Stimulated activated CD8-positive, alpha-beta memory T cell treated with anti-CD3 and anti-CD28 coated beads, Interleukin-15, amount 100 ng/mL, for 4 hours (primary cell): ENCODE results near the gene ZBTB39.
"Not testable (repeated sequence)": the region's sequence is repeated elsewhere in the genome, so short reads cannot be mapped to it uniquely, and the experiment has no call there.

Source experiments
- DNase-seq, 2 donors: peaks; one replicate each; pipeline ENCODE4 v3.0.0-alpha.2; 2020; ENCODE audit warnings: low read depth in 2 of 2

Gene ZBTB39

DNA sequence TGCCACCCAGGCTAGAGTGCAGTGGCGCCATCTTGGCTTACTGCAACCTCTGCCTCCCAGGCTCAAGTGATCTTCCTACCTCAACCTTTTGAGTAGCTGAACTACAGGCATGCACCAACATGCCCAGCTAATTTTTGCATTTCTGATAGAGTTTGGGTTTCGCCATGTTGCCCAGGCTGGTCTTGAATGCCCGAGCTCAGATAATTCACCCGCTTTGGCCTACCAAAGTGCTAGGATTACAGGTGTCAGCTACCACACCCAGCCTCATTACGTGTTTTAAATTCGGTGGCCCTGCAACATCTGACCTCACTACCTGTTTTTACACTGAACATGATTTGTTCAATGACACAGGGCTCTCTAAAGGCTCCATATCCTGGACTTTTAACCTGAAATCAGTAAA is 26.1 kb downstream of the ZBTB39 start:
- no peak for DNase-seq

GRCh38 chr12:56979628-56980027 is 26.7 kb downstream of the ZBTB39 start:
- DNase-seq = no peak

GRCh38 chr12:56978397-56979138 is 27.8 kb downstream of the ZBTB39 start:
- DNase-seq = no peak

DNA sequence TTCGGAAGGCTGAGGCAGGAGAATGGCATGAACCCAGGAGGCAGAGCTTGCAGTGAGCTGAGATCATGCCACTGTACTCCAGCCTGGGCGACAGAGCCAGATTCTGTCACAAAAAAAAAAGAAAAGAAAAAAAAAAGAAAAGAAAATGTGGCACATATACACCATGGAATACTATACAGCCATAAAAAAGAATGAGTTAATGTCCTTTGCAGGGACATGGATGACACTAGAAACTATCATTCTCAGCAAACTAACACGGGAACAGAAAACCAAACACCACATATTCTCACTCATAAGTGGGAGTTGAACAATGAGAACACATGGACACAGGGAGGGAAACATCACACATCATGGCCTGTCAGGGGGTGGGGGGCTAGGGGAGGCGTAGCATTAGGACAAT is 29.0 kb downstream of the ZBTB39 start:
- not testable (repeated sequence) for DNase-seq

GRCh38 chr12:56974224-56974623 is 32.1 kb downstream of the ZBTB39 start:
- DNase-seq = not testable (repeated sequence)

GRCh38 chr12:56968910-56969309 is 37.4 kb downstream of the ZBTB39 start:
- DNase-seq = not testable (repeated sequence)

- DNase-seq = not testable (repeated sequence)
Measured at GRCh38 chr12:56965997-56966642, 40.2 kb downstream of the ZBTB39 start.

- not testable (repeated sequence) for DNase-seq
Measured at GRCh38 chr12:56965124-56965523, 41.2 kb downstream of the ZBTB39 start.

DNA sequence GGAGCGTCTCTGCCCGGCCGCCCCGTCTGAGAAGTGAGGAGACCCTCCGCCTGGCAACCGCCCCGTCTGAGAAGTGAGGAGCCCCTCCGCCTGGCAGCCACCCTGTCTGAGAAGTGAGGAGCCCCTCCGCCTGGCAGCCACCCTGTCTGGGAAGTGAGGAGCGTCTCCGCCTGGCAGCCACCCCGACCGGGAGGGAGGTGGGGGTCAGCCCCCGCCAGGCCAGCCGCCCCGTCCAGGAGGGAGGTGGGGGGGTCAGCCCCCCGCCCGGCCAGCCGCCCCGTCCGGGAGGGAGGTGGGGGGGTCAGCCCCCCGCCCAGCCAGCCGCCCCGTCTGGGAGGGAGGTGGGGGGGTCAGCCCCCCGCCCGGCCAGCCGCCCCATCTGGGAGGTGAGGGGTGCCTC is 42.8 kb downstream of the ZBTB39 start:
- not testable (repeated sequence) for DNase-seq

GRCh38 chr12:56962247-56962646 is 44.1 kb downstream of the ZBTB39 start:
- DNase-seq = not testable (repeated sequence)

GRCh38 chr12:56958422-56958821 is 47.9 kb downstream of the ZBTB39 start:
- DNase-seq = no peak

GRCh38 chr12:56957229-56958052 is 48.9 kb downstream of the ZBTB39 start, which contains the start of gene RDH16:
TSS of gene RDH16 (minus strand) at chr12:56957608. CDS start at chr12:56957462, 146 bp downstream.
- no peak for DNase-seq

DNA sequence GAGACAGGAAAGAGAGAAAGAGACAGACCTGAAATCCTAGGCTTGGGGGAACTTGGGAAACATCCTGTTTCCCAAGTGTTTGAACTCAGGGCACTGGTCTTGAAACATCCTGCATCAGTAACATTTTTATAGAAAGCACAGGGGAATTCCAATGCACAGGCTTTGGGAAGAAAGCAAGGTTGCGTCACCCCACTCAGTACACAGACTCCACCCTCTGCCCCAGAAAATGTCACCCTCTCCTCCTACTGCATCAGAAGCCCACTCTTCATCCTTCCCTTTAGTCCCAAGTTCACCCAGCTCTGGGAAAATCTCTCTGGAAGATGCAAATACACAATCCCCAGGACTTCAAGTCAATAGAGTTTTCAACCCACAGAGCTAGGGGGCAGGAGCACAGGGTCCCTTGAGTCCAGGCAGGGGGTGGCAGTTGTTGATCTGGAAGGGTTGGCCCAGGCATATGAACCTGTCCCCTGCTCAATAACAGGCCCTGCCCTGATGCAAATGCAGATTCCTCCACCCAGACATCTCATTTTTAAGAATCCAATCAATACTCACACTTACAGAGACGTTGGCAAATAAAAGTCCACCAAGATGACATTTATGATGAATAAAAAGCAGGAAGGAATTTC is 50.6 kb downstream of the ZBTB39 start:
- DNase-seq = no peak

DNA sequence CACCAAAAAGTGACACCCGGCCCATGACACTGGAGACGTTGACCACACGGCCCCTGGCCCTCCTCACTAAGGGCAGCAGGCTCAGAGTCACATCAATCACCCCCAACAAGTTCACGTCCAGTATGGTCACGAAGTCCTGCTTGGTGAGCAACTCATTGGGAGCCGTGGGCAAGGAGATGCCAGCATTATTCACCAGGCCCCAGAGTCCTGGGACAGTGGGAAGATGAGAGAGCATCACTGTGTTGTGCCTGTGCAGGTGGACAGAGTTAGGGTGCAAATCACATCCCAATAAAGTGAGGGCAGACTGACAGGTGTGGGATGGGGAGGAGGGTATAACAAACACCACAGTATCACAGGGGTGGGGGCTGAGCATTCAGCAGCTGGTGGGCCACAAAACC is 51.4 kb downstream of the ZBTB39 start:
- DNase-seq = no peak

DNA sequence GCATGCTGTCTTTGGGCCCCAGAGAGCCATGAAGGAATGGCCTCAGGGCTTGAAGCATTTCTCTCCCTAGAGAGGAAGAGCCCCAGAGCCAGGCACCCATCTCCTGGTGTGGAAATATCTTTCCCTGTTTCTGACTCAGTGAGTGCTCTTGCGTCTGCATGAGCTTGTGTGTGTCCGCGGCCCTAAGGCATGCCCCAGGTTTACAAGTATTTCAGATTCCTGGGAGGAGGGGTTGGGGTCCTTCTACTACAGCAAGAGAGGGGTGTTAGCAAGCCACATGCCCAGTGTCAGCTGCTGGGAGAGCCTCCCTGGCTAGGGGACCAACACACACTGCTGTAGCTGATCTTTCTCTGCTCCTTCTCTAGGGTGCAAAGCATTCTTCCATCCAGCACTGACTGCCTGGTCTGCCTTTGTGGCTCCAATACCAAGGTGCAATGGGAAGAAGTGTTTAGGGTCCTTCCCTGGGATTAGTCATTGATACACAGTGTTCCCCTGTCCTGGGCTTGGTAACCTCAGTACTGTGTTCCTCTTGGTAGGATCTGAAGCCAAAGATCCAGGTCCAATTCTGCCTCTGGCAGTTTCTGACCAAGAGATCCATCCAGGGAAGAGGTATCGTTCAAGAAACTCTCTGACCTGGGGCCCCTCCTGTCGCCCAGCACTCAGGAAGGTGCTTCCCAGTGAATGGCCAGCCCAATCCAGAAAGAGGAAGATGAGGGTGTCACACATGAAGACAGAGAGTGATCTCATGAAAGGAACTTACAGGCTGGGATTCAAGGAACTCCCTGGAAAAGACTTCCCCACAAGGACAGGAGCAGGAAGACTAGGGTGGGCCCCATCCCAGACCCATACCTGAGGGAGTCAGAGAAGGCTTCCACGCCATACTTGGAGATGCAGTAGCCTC is 52.0 kb downstream of the ZBTB39 start:
- no peak for DNase-seq

- DNase-seq = no peak
Measured at GRCh38 chr12:56953314-56953713, 53.0 kb downstream of the ZBTB39 start.

- no peak for DNase-seq
Measured at GRCh38 chr12:56951582-56952339, 54.6 kb downstream of the ZBTB39 start.

DNA sequence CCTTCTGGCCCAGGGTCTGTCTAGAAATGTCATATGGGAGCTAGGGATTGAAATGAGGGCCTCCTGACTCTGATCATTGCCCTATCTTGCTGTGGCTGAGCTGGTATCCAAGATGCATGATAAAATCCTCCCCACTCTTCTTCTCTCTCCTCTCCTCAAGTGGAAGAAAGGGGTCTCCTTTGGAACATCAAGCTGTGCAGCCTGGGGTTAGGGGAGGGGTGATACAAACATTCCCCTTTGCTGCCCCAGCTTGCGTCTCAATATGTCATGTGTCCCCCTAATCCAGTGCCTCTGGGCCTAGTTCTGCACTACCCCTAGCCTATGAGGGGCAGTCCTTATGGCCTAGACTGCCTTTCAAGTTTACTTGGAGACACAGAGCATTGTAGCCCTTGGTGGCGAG is 57.5 kb downstream of the ZBTB39 start:
- DNase-seq = no peak
